ENCODE measurements around the gene COLEC11. TPM values are rescaled to one million over a fixed set of nuclear protein-coding genes. Genes with fewer than 3 reads are reported as not detected.

The COLEC11 gene
- total RNA-seq, 1 experiment from 2014 or later = 0.77 TPM

DNA sequence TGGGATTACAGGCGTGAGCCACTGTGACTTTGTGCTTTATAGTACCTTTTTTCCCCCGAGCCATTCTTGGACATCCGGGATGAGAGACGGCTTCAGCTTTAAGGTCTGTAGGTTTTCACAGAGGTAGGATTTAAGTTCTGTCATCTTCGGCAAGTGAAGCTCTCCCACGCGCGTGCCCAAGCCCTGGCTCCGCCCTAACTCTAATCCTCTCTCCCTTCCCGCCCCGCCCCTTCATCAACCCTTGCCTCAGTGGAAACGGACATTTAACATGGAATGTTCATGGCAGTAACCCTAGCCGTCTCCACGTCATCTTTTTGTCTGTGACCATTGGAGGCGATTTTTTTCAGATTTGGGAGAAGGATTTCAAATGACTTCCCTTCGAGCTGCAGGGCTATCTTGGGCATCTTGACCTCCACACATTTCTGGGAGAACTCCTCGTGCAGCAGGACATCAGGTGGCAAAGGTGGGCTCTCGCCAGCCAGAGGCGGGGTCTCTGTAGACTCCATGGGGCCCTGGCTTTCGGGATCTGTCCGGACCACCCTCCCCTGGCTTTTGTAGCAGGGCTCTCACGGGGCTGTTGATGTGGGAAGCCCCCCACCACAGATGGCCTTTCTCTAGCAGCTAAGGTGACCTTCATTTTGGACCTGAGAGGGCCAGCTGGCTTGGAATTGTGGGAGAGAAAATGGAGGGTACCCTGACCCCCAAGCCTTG lies 6.8 kb downstream of the COLEC11 start:
- ChIA-PET CTCF (no interaction called here), POLR2A (ENCODE audit: low non-redundant PET) (no interaction called here)
- Histone ChIP-seq H3K4me1 (ENCODE audit: insufficient read depth, low read length, poor library complexity, severe bottlenecking) (peaks cover 10% of the 10 kb centered on the region), H3K4me3 (ENCODE audit: low read depth, low read length, poor library complexity, severe bottlenecking) (no peak overlapping the region), H3K27ac (ENCODE audit: low read depth, low read length, poor library complexity, severe bottlenecking) (no peak overlapping the region), H3K36me3 (ENCODE audit: insufficient read depth, low read length, poor library complexity, severe bottlenecking) (no peaks in the 10 kb centered on the region), H3K27me3 (replicated peaks; ENCODE audit: insufficient read depth, low read depth, low read length, poor library complexity) (no peaks in the 10 kb centered on the region), H3K9me3 (ENCODE audit: low read depth, low read length, poor library complexity, severe bottlenecking) (no peaks in the 10 kb centered on the region)
- BruUV-seq (replicated peaks) = no TSS peak
- intact Hi-C loops (cut with micrococcal nuclease; ENCODE audit: unreplicated experiment) = no loop called here
- TF ChIP-seq, protein P1, sequence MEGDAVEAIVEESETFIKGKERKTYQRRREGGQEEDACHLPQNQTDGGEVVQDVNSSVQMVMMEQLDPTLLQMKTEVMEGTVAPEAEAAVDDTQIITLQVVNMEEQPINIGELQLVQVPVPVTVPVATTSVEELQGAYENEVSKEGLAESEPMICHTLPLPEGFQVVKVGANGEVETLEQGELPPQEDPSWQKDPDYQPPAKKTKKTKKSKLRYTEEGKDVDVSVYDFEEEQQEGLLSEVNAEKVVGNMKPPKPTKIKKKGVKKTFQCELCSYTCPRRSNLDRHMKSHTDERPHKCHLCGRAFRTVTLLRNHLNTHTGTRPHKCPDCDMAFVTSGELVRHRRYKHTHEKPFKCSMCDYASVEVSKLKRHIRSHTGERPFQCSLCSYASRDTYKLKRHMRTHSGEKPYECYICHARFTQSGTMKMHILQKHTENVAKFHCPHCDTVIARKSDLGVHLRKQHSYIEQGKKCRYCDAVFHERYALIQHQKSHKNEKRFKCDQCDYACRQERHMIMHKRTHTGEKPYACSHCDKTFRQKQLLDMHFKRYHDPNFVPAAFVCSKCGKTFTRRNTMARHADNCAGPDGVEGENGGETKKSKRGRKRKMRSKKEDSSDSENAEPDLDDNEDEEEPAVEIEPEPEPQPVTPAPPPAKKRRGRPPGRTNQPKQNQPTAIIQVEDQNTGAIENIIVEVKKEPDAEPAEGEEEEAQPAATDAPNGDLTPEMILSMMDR (conservative IDR thresholded peaks at IDR 0.05; ENCODE audit: low read depth, low read length) = no peak
- TF ChIP-seq EZH2 (IDR thresholded peaks at IDR 0.05; ENCODE audit: borderline replicate concordance, low read depth, low read length, poor library complexity, severe bottlenecking) = no peak
- peak; percentile 43 for DNase-seq (ENCODE audit: low spot score)

DNA sequence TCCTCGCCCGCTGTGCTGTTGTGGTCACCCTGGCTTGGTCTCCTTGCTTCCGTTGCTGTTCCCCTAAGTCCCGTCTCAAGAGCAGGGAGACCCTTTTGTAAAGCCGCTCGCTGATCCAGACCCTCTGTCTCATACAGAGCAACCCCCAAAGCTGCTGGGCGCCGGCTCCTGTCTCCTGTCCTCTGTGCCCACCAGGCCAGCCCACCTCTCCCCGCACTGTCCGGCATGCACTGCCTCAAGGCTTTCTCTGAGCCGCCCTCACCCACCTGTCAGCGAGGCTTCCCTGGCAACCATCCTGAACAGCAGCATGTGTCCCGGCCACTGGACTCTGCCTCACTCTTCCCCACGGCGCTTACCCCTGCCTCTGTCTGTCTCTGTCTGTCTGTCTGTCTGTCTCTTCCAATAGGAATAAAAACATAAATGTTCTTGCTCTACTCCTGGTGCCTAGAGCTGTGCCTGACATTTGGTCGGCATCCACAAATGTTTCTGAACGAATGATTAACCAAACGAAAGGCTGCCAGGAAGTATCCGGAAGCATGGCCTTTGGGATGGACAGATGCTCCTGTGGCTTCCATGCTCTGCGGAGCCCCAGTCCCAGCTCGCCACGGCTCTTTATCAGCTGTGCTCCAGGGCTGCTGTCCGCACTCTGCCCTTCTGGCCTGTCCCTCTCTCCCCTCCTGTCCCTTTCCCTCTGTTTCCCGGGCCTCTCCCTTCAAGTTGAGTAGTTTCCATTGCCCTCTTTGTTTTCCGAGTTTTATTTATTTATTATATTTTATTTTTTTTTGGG lies 7.8 kb downstream of the COLEC11 start:
- TF ChIP-seq, protein P1 (conservative IDR thresholded peaks at IDR 0.05; ENCODE audit: low read depth, low read length) = no peak
- TF ChIP-seq EZH2 (IDR thresholded peaks at IDR 0.05; ENCODE audit: borderline replicate concordance, low read depth, low read length, poor library complexity, severe bottlenecking) = no peak
- Histone ChIP-seq H3K4me3 (ENCODE audit: low read depth, low read length, poor library complexity, severe bottlenecking) (no peak overlapping the region), H3K36me3 (ENCODE audit: insufficient read depth, low read length, poor library complexity, severe bottlenecking) (no peaks in the 10 kb centered on the region), H3K27ac (ENCODE audit: low read depth, low read length, poor library complexity, severe bottlenecking) (no peak overlapping the region), H3K9me3 (ENCODE audit: low read depth, low read length, poor library complexity, severe bottlenecking) (no peaks in the 10 kb centered on the region), H3K4me1 (ENCODE audit: insufficient read depth, low read length, poor library complexity, severe bottlenecking) (peaks cover 10% of the 10 kb centered on the region), H3K27me3 (replicated peaks; ENCODE audit: insufficient read depth, low read depth, low read length, poor library complexity) (no peaks in the 10 kb centered on the region)
- no TSS peak for BruUV-seq (replicated peaks)
- intact Hi-C loops (cut with micrococcal nuclease; ENCODE audit: unreplicated experiment) = no loop called here
- ChIA-PET POLR2A (ENCODE audit: low non-redundant PET) (no interaction called here), CTCF (no interaction called here)
- DNase-seq (ENCODE audit: low spot score) = no peak

DNA sequence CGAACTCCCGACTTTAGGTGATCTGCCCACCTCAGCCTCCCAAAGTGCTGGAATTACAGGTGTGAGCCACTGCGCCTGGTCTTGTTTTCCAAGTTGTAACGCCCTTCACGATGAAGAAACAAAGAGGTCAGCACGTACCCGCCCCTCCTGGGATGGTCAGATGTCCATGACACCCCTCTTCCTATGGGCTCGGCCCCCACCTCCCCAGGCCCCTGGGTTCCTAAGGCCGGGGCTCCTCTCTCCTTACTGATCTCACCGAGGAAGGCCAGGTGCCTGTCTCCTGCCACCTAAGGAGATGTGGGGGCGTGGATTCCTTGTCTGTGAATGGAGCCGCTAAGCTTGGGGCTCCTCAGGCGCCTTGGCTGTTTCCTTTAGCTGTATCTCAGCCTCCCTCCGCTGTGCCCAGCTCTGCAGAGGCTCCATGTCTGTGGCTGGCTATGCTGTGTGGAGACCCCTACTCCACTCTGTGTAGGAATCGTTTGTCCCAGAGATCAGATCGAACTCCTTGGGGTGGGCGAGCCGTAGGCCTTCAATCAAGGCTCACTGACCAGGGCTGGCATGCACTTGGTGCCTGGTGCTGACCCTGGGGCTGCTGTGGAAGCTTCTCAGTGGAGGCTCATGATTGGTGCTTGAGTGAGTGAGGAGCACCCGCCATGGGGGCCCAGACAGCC lies 8.8 kb downstream of the COLEC11 start:
- intact Hi-C loops (cut with micrococcal nuclease; ENCODE audit: unreplicated experiment) = no loop called here
- Histone ChIP-seq H3K27ac (ENCODE audit: low read depth, low read length, poor library complexity, severe bottlenecking) (peak overlapping the region; percentile 23), H3K9me3 (ENCODE audit: low read depth, low read length, poor library complexity, severe bottlenecking) (no peaks in the 10 kb centered on the region), H3K4me3 (ENCODE audit: low read depth, low read length, poor library complexity, severe bottlenecking) (no peak overlapping the region), H3K4me1 (ENCODE audit: insufficient read depth, low read length, poor library complexity, severe bottlenecking) (peaks cover 10% of the 10 kb centered on the region), H3K36me3 (ENCODE audit: insufficient read depth, low read length, poor library complexity, severe bottlenecking) (no peaks in the 10 kb centered on the region), H3K27me3 (replicated peaks; ENCODE audit: insufficient read depth, low read depth, low read length, poor library complexity) (no peaks in the 10 kb centered on the region)
- no TSS peak for BruUV-seq (replicated peaks)
- ChIA-PET POLR2A (ENCODE audit: low non-redundant PET) (no interaction called here), CTCF (no interaction called here)
- no peak for TF ChIP-seq EZH2 (IDR thresholded peaks at IDR 0.05; ENCODE audit: borderline replicate concordance, low read depth, low read length, poor library complexity, severe bottlenecking)
- TF ChIP-seq, protein P1 (conservative IDR thresholded peaks at IDR 0.05; ENCODE audit: low read depth, low read length) = no peak
- no peak for DNase-seq (ENCODE audit: low spot score)

Measured in A673 (cell line).